BE2C (cell line): ENCODE results near the gene TEC. TPM values are rescaled to one million over a fixed set of nuclear protein-coding genes. Genes with fewer than 3 reads are reported as not detected.
"Not testable (repeated sequence)": the region's sequence is repeated elsewhere in the genome, so short reads cannot be mapped to it uniquely, and the experiment has no call there.

Experiments used
- DNase-seq: peaks from one replicate; pipeline ENCODE4 v3.0.0-alpha.2; 2020
- H3K27me3 ChIP-seq: fragments of 250-450 bp; sonication (Bioruptor Pico); 2 replicates; pipeline ENCODE4 v1.5.1; 2020; ENCODE audit warnings: mild to moderate bottlenecking
- H3K36me3 ChIP-seq: fragments of 250-450 bp; sonication (Bioruptor Pico); 2 replicates; pipeline ENCODE4 v1.5.1; 2020; ENCODE audit warnings: mild to moderate bottlenecking
- H3K4me1 ChIP-seq: fragments of 250-450 bp; sonication (Bioruptor Pico); 2 replicates; pipeline ENCODE4 v1.5.1; 2020
- H3K4me3 ChIP-seq: 2 replicates; pipeline ENCODE4 v1.5.1; 2011; ENCODE audit warnings: low read depth, low read length
- H3K9me3 ChIP-seq: fragments of 250-450 bp; sonication (Bioruptor Pico); 2 replicates; pipeline ENCODE4 v1.5.1; 2020
- CTCF ChIP-seq: IDR thresholded peaks from 2 replicates; pipeline ENCODE4 v1.5.1; 2012; ENCODE audit warnings: mild to moderate bottlenecking, low read depth, low read length
- polyA plus RNA-seq: library from polyadenylated mRNA; unstranded; fragments of >200 nt; gene quantifications from one replicate; pipeline ENCODE4 v1.2.1, GENCODE V29; 2012; ENCODE audit warnings: low read depth, missing spikeins; ENCODE audit not compliant: insufficient read length, insufficient read depth

TEC gene
- polyA plus RNA-seq: not detected

GRCh38 chr4:48268956-48269860 is at the start of gene TEC:
Gene TEC, minus strand, starts transcription at chr4:48269838. Its CDS starts 41,224 bp downstream, at chr4:48228614.
- no peak for TF ChIP-seq CTCF
- 0 out of 2 replicates have a peak, but pooled peaks cover 3% of the 10 kb centered on the region for H3K27me3 ChIP-seq
- H3K4me1 ChIP-seq: no peaks in the 10 kb centered on the region
- no peaks in the 10 kb centered on the region for H3K9me3 ChIP-seq
- H3K36me3 ChIP-seq: no peaks in the 10 kb centered on the region
- no peak for DNase-seq
- H3K4me3 ChIP-seq: peak within 1 kb of the TSS; percentile 71

- DNase-seq: peak; percentile 41
- Histone ChIP-seq H3K4me1 (no peaks in the 10 kb centered on the region), H3K4me3 (no peak overlapping the region), H3K27me3 (no peaks in the 10 kb centered on the region), H3K36me3 (no peaks in the 10 kb centered on the region), H3K9me3 (no peaks in the 10 kb centered on the region)
- TF ChIP-seq CTCF: peak; percentile 84
These were observed 46.3 kb upstream of the TEC start for GRCh38 chr4:48315728-48316630.

- not testable (repeated sequence) for DNase-seq, H3K9me3 ChIP-seq, H3K4me1 ChIP-seq, H3K27me3 ChIP-seq, H3K36me3 ChIP-seq, H3K4me3 ChIP-seq
These were observed 45.1 kb upstream of the TEC start for GRCh38 chr4:48314746-48315145.

GRCh38 chr4:48311896-48312295 is 42.3 kb upstream of the TEC start:
- H3K4me1 ChIP-seq: no peaks in the 10 kb centered on the region
- no peaks in the 10 kb centered on the region for H3K36me3 ChIP-seq
- H3K4me3 ChIP-seq: no peak overlapping the region
- no peak for TF ChIP-seq CTCF
- no peaks in the 10 kb centered on the region for H3K9me3 ChIP-seq
- H3K27me3 ChIP-seq: no peaks in the 10 kb centered on the region
- DNase-seq: no peak

GRCh38 chr4:48308901-48309300 is 39.3 kb upstream of the TEC start:
- no peaks in the 10 kb centered on the region for H3K4me1 ChIP-seq
- TF ChIP-seq CTCF: no peak
- H3K27me3 ChIP-seq: no peaks in the 10 kb centered on the region
- H3K4me3 ChIP-seq: no peak overlapping the region
- DNase-seq: no peak
- no peaks in the 10 kb centered on the region for H3K36me3 ChIP-seq
- no peaks in the 10 kb centered on the region for H3K9me3 ChIP-seq

GRCh38 chr4:48307528-48307927 is 37.9 kb upstream of the TEC start:
- Histone ChIP-seq H3K4me3 (no peak overlapping the region), H3K27me3 (no peaks in the 10 kb centered on the region), H3K9me3 (no peaks in the 10 kb centered on the region), H3K36me3 (no peaks in the 10 kb centered on the region), H3K4me1 (no peaks in the 10 kb centered on the region)
- TF ChIP-seq CTCF: no peak
- DNase-seq: no peak
